ENCODE measurements around the gene PCSK5. TPM values are rescaled to one million over a fixed set of nuclear protein-coding genes. Genes with fewer than 3 reads are reported as not detected.

Gene PCSK5
- total and polyA plus RNA-seq, 10 donors: 0.28 to 8.1 (median 5.5) TPM

GRCh38 chr9:76378367-76379073, 488.0 kb downstream of the PCSK5 start:
- TF ChIP-seq POLR2A (IDR thresholded peaks at IDR 0.05): no peak
- TF ChIP-seq POLR2AphosphoS5 (IDR thresholded peaks at IDR 0.05): no peak
- no peak for TF ChIP-seq CTCF (IDR thresholded peaks at IDR 0.05 in 8 of 11, conservative IDR thresholded peaks at IDR 0.05 in 3 of 11)
- H3K4me3 ChIP-seq: no peak overlapping the region
- no peak overlapping the region for H3K27ac ChIP-seq
- intact Hi-C loops (cut with DNase I; ENCODE audit: low total_unique reads): no loop called here
- peaks cover 0 to 9% (median 0%) of the 10 kb centered on the region in 6 donors for H3K4me1 ChIP-seq
- no peak for DNase-seq
- 88 to 94% (median 88%) methylated on average over 6 of the region's 6 CpGs for WGBS, 5 donors
- no peaks in the 10 kb centered on the region for H3K27me3 ChIP-seq (replicated peaks in 1 of 7)
- H3K36me3 ChIP-seq: peaks cover 0 to 10% (median 0%) of the 10 kb centered on the region in 6 donors
- peaks cover 0 to 2% (median 0%) of the 10 kb centered on the region in 8 donors for H3K9me3 ChIP-seq

- WGBS, 5 donors: 78 to 90% (median 85%) methylated on average over 2 of the region's 2 CpGs
- Histone ChIP-seq H3K36me3 (peaks cover 0 to 19% (median 0%) of the 10 kb centered on the region in 6 donors), H3K9me3 (peaks cover 0 to 2% (median 0%) of the 10 kb centered on the region in 8 donors), H3K27me3 (replicated peaks in 1 of 7) (no peaks in the 10 kb centered on the region), H3K4me1 (peaks cover 0 to 9% (median 0%) of the 10 kb centered on the region in 6 donors), H3K4me3 (no peak overlapping the region), H3K27ac (no peak overlapping the region)
- no peak for DNase-seq
- intact Hi-C loops (cut with DNase I; ENCODE audit: low total_unique reads): no loop called here
- TF ChIP-seq CTCF (IDR thresholded peaks at IDR 0.05 in 8 of 11, conservative IDR thresholded peaks at IDR 0.05 in 3 of 11) (no peak), POLR2AphosphoS5 (IDR thresholded peaks at IDR 0.05) (no peak), POLR2A (IDR thresholded peaks at IDR 0.05) (no peak)
These were observed 489.0 kb downstream of the PCSK5 start for GRCh38 chr9:76379494-76379893.

GRCh38 chr9:76390656-76391055, 500.2 kb downstream of the PCSK5 start:
- DNase-seq: no peak

More at GRCh38 chr9:76390656-76391055, 500.2 kb downstream of the PCSK5 start:
- H3K9me3 ChIP-seq: peaks cover 0 to 6% (median 0%) of the 10 kb centered on the region in 8 donors
- WGBS, 5 donors: 56 to 70% (median 65%) methylated on average over 1 of the region's 1 CpG
- peaks cover 3 to 38% (median 26%) of the 10 kb centered on the region in 6 donors for H3K4me1 ChIP-seq
- intact Hi-C loops (cut with DNase I; ENCODE audit: low total_unique reads): no loop called here
- no peak overlapping the region for H3K4me3 ChIP-seq
- TF ChIP-seq POLR2AphosphoS5 (IDR thresholded peaks at IDR 0.05) (no peak), CTCF (IDR thresholded peaks at IDR 0.05 in 8 of 11, conservative IDR thresholded peaks at IDR 0.05 in 3 of 11) (no peak), POLR2A (IDR thresholded peaks at IDR 0.05) (no peak)
- peak overlapping the region in 4 of 8 donors; percentile 16 to 58 (median 30) for H3K27ac ChIP-seq
- H3K36me3 ChIP-seq: peaks cover 3 to 41% (median 21%) of the 10 kb centered on the region in 6 donors
- no peaks in the 10 kb centered on the region for H3K27me3 ChIP-seq (replicated peaks in 1 of 7)
